ENCODE measurements around the gene MUC5AC.
"Not testable (repeated sequence)": the region's sequence is repeated elsewhere in the genome, so short reads cannot be mapped to it uniquely, and the experiment has no call there.

MUC5AC gene

DNA sequence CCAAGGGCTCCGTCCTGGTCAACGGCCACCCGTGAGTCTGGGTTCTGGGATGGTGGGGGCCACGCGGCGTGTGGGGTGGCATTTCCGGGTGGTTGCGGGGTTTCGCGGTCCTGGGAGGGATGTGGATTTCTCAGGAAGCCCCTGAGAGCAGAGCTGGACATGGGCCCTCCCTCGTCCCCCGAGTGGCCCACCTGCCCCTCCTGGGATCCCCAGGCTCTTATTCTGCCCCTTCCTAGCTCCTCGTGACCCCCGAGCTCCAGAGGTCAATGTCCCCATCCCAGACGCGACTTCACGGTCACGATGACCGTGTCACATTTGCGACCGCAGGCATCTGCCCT, 4.4 kb downstream of the MUC5AC start:
- Histone ChIP-seq H3K36me3 (ENCODE audit: control insufficient read depth in 1 of 2, insufficient read depth in 2 of 2, low read length in 2 of 2) (no peaks in the 10 kb centered on the region), H3K4me1 (ENCODE audit: control insufficient read depth in 1 of 2, insufficient read depth in 2 of 2, low read length in 2 of 2) (no peaks in the 10 kb centered on the region), H3K27ac (ENCODE audit: low read length) (no peak overlapping the region), H3K4me3 (ENCODE audit: low read depth in 1 of 2, low read length in 2 of 2) (no peak overlapping the region), H3K27me3 (ENCODE audit: low read depth, low read length) (no peaks in the 10 kb centered on the region), H3K9me3 (ENCODE audit: control insufficient read depth in 1 of 2, low read length in 2 of 2) (no peaks in the 10 kb centered on the region)

DNA sequence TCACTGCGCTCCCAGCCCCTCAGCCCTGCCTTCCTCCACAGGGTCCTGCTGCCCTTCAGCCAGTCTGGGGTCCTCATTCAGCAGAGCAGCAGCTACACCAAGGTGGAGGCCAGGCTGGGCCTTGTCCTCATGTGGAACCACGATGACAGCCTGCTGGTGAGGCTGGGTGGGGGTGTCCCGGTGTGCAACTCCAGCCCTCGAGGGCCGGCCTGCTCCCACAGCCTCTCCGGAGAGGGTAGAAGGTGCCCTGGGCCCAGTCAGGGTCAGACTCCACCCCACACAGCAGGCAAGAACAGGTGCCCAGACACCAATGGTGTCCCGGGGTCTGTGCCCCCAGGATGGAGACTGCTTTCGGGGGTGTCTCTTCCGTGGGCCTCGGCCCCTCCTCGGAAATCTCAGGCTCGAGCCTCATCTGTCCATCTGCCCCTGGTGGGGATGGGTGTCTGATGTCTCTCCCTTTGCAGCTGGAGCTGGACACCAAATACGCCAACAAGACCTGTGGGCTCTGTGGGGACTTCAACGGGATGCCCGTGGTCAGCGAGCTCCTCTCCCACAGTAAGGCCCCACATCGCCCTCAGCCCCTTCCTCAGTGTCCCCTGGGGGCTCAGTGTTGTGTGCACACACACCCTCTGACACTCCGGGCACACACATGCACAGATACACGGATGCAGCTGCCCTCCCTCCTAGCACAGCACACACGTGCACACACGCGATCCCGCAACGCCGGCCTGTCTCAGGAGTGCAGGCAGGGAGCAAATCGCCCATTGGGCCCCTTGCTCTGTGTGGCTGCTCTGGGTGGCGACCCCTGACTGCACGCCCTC, 4.9 kb downstream of the MUC5AC start:
- no peaks in the 10 kb centered on the region for H3K9me3 ChIP-seq (ENCODE audit: control insufficient read depth in 1 of 2, low read length in 2 of 2)
- H3K27ac ChIP-seq (ENCODE audit: low read length): no peak overlapping the region
- no peaks in the 10 kb centered on the region for H3K4me1 ChIP-seq (ENCODE audit: control insufficient read depth in 1 of 2, insufficient read depth in 2 of 2, low read length in 2 of 2)
- no peak overlapping the region for H3K4me3 ChIP-seq (ENCODE audit: low read depth in 1 of 2, low read length in 2 of 2)
- no peaks in the 10 kb centered on the region for H3K27me3 ChIP-seq (ENCODE audit: low read depth, low read length)
- no peaks in the 10 kb centered on the region for H3K36me3 ChIP-seq (ENCODE audit: control insufficient read depth in 1 of 2, insufficient read depth in 2 of 2, low read length in 2 of 2)

DNA sequence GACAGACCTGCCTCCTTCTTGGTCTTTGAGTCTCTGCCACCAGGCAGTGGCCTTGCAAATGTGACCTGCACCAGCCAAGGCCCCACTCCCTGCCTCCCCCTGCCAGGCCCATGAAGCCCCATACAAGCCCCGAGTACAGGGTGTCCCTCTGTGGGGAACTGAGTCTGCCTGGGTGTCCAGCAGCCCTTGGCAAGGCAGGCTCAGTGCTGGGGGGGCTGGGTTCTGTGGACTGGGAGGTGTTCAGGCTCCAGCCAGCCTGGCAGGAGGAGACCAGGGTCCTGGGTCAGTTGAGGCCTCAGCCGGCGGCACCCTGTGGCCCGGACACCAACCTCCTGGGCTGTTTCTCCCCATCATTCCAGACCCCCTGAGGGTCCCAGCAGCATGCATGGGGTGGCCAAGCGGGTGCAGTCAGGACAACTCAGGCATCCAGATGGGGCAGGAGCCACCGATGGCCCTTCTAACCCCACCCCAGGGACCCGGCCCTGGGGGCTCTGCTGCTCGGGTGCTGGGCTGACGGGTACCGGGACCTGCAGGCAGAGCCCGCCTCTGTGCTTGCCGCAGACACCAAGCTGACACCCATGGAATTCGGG, 5.7 kb downstream of the MUC5AC start:
- no peaks in the 10 kb centered on the region for H3K4me1 ChIP-seq (ENCODE audit: control insufficient read depth in 1 of 2, insufficient read depth in 2 of 2, low read length in 2 of 2)
- no peaks in the 10 kb centered on the region for H3K36me3 ChIP-seq (ENCODE audit: control insufficient read depth in 1 of 2, insufficient read depth in 2 of 2, low read length in 2 of 2)
- H3K27me3 ChIP-seq (ENCODE audit: low read depth, low read length): no peaks in the 10 kb centered on the region

DNA sequence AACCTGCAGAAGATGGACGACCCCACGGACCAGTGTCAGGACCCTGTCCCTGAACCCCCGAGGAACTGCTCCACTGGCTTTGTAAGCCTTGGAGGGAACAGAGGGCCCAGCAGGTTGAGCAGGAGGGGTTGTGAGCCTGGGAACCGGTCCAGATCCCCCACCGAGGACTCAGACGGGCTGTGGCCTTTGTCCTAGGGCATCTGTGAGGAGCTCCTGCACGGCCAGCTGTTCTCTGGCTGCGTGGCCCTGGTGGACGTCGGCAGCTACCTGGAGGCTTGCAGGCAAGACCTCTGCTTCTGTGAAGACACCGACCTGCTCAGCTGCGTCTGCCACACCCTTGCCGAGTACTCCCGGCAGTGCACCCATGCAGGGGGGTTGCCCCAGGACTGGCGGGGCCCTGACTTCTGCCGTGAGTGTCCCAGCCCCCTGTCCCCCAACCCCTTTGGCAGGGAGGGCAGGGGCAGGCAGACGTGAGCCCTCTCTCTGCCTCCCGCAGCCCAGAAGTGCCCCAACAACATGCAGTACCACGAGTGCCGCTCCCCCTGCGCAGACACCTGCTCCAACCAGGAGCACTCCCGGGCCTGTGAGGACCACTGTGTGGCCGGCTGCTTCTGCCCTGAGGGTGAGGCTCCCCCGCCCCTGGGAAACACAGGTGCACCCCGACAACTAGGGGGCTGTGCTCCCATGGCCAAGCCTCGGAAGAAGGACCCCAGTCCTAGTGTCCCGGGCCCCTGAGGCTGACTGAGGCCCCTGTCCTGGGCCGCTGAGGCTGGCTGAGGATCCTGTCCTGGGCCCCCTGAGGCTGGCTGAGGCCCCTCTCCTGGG, 6.4 kb downstream of the MUC5AC start:
- H3K27ac ChIP-seq (ENCODE audit: low read length): no peak overlapping the region
- H3K4me1 ChIP-seq (ENCODE audit: control insufficient read depth in 1 of 2, insufficient read depth in 2 of 2, low read length in 2 of 2): no peaks in the 10 kb centered on the region
- no peaks in the 10 kb centered on the region for H3K36me3 ChIP-seq (ENCODE audit: control insufficient read depth in 1 of 2, insufficient read depth in 2 of 2, low read length in 2 of 2)
- no peaks in the 10 kb centered on the region for H3K27me3 ChIP-seq (ENCODE audit: low read depth, low read length)
- peaks cover 0 to 3% of the 10 kb centered on the region in 2 donors for H3K9me3 ChIP-seq (ENCODE audit: control insufficient read depth in 1 of 2, low read length in 2 of 2)
- H3K4me3 ChIP-seq (ENCODE audit: low read depth in 1 of 2, low read length in 2 of 2): no peak overlapping the region

More for the DNA sequence above, 5.7 kb downstream of the MUC5AC start:
- no peak overlapping the region for H3K4me3 ChIP-seq (ENCODE audit: low read depth in 1 of 2, low read length in 2 of 2)
- H3K27ac ChIP-seq (ENCODE audit: low read length): no peak overlapping the region
- H3K9me3 ChIP-seq (ENCODE audit: control insufficient read depth in 1 of 2, low read length in 2 of 2): no peaks in the 10 kb centered on the region

DNA sequence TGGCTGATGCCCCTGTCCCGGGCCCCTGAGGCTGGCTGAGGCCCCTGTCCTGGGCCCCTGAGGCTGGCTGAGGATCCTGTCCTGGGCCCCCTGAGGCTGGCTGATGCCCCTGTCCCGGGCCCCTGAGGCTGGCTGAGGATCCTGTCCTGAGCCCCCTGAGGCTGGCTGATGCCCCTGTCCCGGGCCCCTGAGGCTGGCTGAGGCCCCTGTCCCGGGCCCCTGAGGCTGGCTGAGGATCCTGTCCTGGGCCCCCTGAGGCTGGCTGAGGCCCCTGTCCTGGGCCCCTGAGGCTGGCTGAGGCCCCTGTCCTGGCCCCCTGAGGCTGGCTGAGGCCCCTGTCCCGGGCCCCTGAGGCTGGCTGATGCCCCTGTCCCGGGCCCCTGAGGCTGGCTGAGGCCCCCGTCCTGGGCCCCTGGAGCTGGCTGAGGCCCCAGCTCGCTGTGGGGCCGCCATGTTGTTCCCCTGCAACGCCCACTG, 7.1 kb downstream of the MUC5AC start:
- H3K27ac ChIP-seq (ENCODE audit: low read length); H3K4me3 ChIP-seq (ENCODE audit: low read depth in 1 of 2, low read length in 2 of 2); H3K9me3 ChIP-seq (ENCODE audit: control insufficient read depth in 1 of 2, low read length in 2 of 2): not testable (repeated sequence)

DNA sequence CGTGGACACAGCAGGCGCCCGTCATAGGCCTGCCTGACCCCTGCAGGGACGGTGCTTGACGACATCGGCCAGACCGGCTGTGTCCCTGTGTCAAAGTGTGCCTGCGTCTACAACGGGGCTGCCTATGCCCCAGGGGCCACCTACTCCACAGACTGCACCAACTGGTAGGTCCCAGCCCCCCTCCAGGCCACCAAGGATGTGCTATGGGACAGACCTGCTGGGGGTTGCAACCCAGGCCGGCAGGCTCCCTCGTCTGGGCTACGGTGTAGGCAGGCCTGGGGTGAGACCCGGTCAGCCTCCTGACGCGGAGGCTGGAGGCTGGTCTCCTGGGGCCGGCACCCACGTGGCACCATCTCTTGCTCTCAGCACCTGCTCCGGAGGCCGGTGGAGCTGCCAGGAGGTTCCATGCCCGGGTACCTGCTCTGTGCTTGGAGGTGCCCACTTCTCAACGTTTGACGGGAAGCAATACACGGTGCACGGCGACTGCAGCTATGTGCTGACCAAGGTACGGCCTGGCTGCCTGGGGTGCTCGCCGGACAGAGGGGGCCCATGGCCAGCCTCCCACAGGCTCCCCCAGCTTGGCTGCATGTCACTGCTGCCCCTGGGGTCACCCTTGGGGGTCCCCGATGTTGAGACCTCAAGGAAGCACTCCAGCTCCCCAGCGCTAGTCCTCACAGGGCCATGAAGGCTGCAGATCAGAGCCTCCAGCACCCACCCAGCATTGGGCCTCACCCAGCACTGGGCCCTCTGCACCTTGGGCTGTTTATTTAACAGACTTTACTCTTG, 7.7 kb downstream of the MUC5AC start:
- Histone ChIP-seq H3K27ac (ENCODE audit: low read length) (no peak overlapping the region), H3K4me1 (ENCODE audit: control insufficient read depth in 1 of 2, insufficient read depth in 2 of 2, low read length in 2 of 2) (no peaks in the 10 kb centered on the region), H3K27me3 (ENCODE audit: low read depth, low read length) (no peaks in the 10 kb centered on the region), H3K4me3 (ENCODE audit: low read depth in 1 of 2, low read length in 2 of 2) (no peak overlapping the region), H3K36me3 (ENCODE audit: control insufficient read depth in 1 of 2, insufficient read depth in 2 of 2, low read length in 2 of 2) (no peaks in the 10 kb centered on the region), H3K9me3 (ENCODE audit: control insufficient read depth in 1 of 2, low read length in 2 of 2) (peaks cover 0 to 3% of the 10 kb centered on the region in 2 donors)

More for the DNA sequence above, 7.1 kb downstream of the MUC5AC start:
- H3K36me3 ChIP-seq (ENCODE audit: control insufficient read depth in 1 of 2, insufficient read depth in 2 of 2, low read length in 2 of 2); H3K4me1 ChIP-seq (ENCODE audit: control insufficient read depth in 1 of 2, insufficient read depth in 2 of 2, low read length in 2 of 2); H3K27me3 ChIP-seq (ENCODE audit: low read depth, low read length): not testable (repeated sequence)

DNA sequence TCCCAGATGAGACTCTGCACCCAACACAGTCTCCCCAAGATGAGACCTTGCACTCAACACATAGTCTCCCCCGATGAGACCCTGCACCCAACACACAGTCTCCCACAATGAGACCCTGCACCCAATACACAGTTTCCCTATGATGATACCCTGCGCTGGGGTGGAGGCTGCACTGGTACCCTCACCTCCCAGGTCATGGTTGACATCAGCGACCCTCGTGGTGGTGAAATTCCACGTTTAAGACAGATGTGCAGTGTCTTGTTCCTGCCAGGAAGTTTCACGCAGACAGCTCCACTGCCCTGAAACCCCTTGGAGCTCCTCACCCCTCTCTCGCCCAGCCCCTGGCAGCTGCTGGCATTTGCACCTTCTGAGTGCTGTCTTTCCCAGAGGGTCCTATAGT, 9.5 kb downstream of the MUC5AC start:
- no peaks in the 10 kb centered on the region for H3K36me3 ChIP-seq (ENCODE audit: control insufficient read depth in 1 of 2, insufficient read depth in 2 of 2, low read length in 2 of 2)
- no peak overlapping the region for H3K4me3 ChIP-seq (ENCODE audit: low read depth in 1 of 2, low read length in 2 of 2)
- H3K27ac ChIP-seq (ENCODE audit: low read length): no peak overlapping the region
- no peaks in the 10 kb centered on the region for H3K27me3 ChIP-seq (ENCODE audit: low read depth, low read length)
- H3K9me3 ChIP-seq (ENCODE audit: control insufficient read depth in 1 of 2, low read length in 2 of 2): peaks cover 0 to 3% of the 10 kb centered on the region in 2 donors
- no peaks in the 10 kb centered on the region for H3K4me1 ChIP-seq (ENCODE audit: control insufficient read depth in 1 of 2, insufficient read depth in 2 of 2, low read length in 2 of 2)

DNA sequence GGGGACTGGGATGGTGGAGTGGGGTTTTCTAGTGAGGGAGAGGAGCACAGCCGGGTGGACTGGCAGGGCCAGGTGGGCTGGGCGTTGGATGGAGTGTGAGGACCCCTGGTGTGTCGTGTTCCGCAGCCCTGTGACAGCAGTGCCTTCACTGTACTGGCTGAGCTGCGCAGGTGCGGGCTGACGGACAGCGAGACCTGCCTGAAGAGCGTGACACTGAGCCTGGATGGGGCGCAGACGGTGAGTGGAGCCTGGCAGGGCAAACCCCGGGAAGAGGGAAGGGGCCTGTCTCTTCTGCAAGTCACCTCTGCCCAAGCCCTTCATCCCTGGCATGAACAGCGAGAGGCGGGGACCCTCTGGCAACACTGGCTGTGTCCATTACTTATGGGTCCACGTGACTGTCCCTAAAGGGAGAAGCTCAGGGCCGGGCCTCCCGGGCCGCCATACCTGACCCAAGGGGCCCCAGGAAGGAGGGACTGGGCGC, 10.0 kb downstream of the MUC5AC start:
- Histone ChIP-seq H3K4me1 (ENCODE audit: control insufficient read depth in 1 of 2, insufficient read depth in 2 of 2, low read length in 2 of 2) (no peaks in the 10 kb centered on the region), H3K27ac (ENCODE audit: low read length) (no peak overlapping the region), H3K27me3 (ENCODE audit: low read depth, low read length) (no peaks in the 10 kb centered on the region), H3K36me3 (ENCODE audit: control insufficient read depth in 1 of 2, insufficient read depth in 2 of 2, low read length in 2 of 2) (no peaks in the 10 kb centered on the region), H3K9me3 (ENCODE audit: control insufficient read depth in 1 of 2, low read length in 2 of 2) (peaks cover 0 to 3% of the 10 kb centered on the region in 2 donors), H3K4me3 (ENCODE audit: low read depth in 1 of 2, low read length in 2 of 2) (no peak overlapping the region)

DNA sequence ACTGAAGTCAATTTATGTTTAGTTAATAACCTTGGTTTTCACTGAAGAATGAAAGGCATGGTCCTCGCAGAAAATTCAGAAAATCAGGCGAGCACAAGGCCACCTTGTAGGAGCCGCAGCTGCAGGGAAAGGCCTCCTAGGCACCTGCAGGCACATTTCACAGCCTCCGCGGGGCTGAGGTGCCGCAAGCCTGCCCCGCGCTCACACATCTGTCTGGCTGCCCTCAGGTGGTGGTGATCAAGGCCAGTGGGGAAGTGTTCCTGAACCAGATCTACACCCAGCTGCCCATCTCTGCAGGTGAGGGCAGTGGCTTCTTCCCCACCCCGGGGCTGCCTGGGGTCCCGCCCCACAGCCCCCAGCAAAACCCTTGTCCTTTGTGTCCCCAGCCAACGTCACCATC, 10.5 kb downstream of the MUC5AC start:
- no peak overlapping the region for H3K27ac ChIP-seq (ENCODE audit: low read length)
- no peaks in the 10 kb centered on the region for H3K27me3 ChIP-seq (ENCODE audit: low read depth, low read length)
- no peaks in the 10 kb centered on the region for H3K36me3 ChIP-seq (ENCODE audit: control insufficient read depth in 1 of 2, insufficient read depth in 2 of 2, low read length in 2 of 2)
- H3K4me3 ChIP-seq (ENCODE audit: low read depth in 1 of 2, low read length in 2 of 2): no peak overlapping the region
- H3K4me1 ChIP-seq (ENCODE audit: control insufficient read depth in 1 of 2, insufficient read depth in 2 of 2, low read length in 2 of 2): no peaks in the 10 kb centered on the region
- peaks cover 0 to 3% of the 10 kb centered on the region in 2 donors for H3K9me3 ChIP-seq (ENCODE audit: control insufficient read depth in 1 of 2, low read length in 2 of 2)

DNA sequence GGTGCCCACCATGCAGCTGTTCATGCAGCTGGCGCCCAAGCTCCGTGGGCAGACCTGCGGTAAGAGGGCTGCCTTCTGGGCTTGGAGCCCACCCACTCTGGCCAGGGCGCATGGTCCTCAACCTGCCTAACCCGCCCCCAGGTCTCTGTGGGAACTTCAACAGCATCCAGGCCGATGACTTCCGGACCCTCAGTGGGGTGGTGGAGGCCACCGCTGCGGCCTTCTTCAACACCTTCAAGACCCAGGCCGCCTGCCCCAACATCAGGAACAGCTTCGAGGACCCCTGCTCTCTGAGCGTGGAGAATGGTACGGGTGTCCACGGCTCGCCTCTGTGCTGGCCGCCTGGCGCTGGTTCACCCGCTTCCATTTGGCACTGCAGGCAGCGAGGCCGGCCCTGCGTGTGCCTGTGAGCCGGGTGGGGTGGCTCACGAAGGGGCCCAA, 11.0 kb downstream of the MUC5AC start:
- Histone ChIP-seq H3K27me3 (ENCODE audit: low read depth, low read length) (no peaks in the 10 kb centered on the region), H3K4me3 (ENCODE audit: low read depth in 1 of 2, low read length in 2 of 2) (no peak overlapping the region), H3K4me1 (ENCODE audit: control insufficient read depth in 1 of 2, insufficient read depth in 2 of 2, low read length in 2 of 2) (no peaks in the 10 kb centered on the region), H3K27ac (ENCODE audit: low read length) (no peak overlapping the region), H3K36me3 (ENCODE audit: control insufficient read depth in 1 of 2, insufficient read depth in 2 of 2, low read length in 2 of 2) (no peaks in the 10 kb centered on the region), H3K9me3 (ENCODE audit: control insufficient read depth in 1 of 2, low read length in 2 of 2) (peaks cover 0 to 3% of the 10 kb centered on the region in 2 donors)
